DMS53 (cell line): ENCODE results near the gene GPHN.

Source experiments
- DNase-seq: peaks from one replicate; lab custom pipeline; 2025; lab: John Stamatoyannopoulos, UW

The GPHN gene

GRCh38 chr14:67059596-67059995 lies 551.6 kb downstream of the GPHN start:
- no peak for DNase-seq

GRCh38 chr14:67060546-67060945 lies 552.6 kb downstream of the GPHN start:
- no peak for DNase-seq

- peak; percentile 82 for DNase-seq
These were observed 559.3 kb downstream of the GPHN start for GRCh38 chr14:67067070-67067814.

- no peak for DNase-seq
These were observed 560.3 kb downstream of the GPHN start for GRCh38 chr14:67068251-67068650.

GRCh38 chr14:67071506-67071905 lies 563.6 kb downstream of the GPHN start:
- DNase-seq = no peak

- DNase-seq = no peak
These were observed 570.0 kb downstream of the GPHN start for GRCh38 chr14:67077921-67078320.

GRCh38 chr14:67079846-67080245 lies 571.9 kb downstream of the GPHN start:
- no peak for DNase-seq

- DNase-seq = no peak
These were observed 600.3 kb downstream of the GPHN start for GRCh38 chr14:67108230-67108629.

- no peak for DNase-seq
These were observed 603.1 kb downstream of the GPHN start for GRCh38 chr14:67111022-67111421.

GRCh38 chr14:67112344-67112743 lies 604.4 kb downstream of the GPHN start:
- DNase-seq = no peak

GRCh38 chr14:67127174-67127573 lies 619.2 kb downstream of the GPHN start:
- no peak for DNase-seq

GRCh38 chr14:67129768-67130167 lies 621.8 kb downstream of the GPHN start:
- no peak for DNase-seq

- DNase-seq = no peak
These were observed 623.7 kb downstream of the GPHN start for GRCh38 chr14:67131691-67132090.

- no peak for DNase-seq
These were observed 625.2 kb downstream of the GPHN start for GRCh38 chr14:67133144-67133543.

GRCh38 chr14:67133595-67134441 lies 625.9 kb downstream of the GPHN start:
- DNase-seq = no peak

- DNase-seq = peak; percentile 13
These were observed 629.9 kb downstream of the GPHN start for GRCh38 chr14:67137744-67138371.

GRCh38 chr14:67140556-67140955 lies 632.6 kb downstream of the GPHN start:
- no peak for DNase-seq

- DNase-seq = no peak
These were observed 633.4 kb downstream of the GPHN start for GRCh38 chr14:67141146-67141900.

- no peak for DNase-seq
These were observed 643.2 kb downstream of the GPHN start for GRCh38 chr14:67151082-67151666.

- no peak for DNase-seq
These were observed 650.6 kb downstream of the GPHN start for GRCh38 chr14:67158566-67158965.

- DNase-seq = no peak
These were observed 654.4 kb downstream of the GPHN start for GRCh38 chr14:67162385-67162784.

- DNase-seq = peak; percentile 34
These were observed 658.5 kb downstream of the GPHN start for GRCh38 chr14:67166450-67166853.
